Activated CD4-positive, alpha-beta T cell treated with anti-CD3 and anti-CD28 coated beads for 24 hours (primary cell): Measurements from ENCODE around the gene SNORC.
A peak's percentile ranks its signal among the peaks of the same experiment; 100 is the strongest.

Experiments
- DNase-seq, 2 donors: peaks; one replicate each; pipeline ENCODE4 v3.0.0-alpha.2; 2020; ENCODE audit warnings: low read depth in 2 of 2

Gene SNORC

DNA sequence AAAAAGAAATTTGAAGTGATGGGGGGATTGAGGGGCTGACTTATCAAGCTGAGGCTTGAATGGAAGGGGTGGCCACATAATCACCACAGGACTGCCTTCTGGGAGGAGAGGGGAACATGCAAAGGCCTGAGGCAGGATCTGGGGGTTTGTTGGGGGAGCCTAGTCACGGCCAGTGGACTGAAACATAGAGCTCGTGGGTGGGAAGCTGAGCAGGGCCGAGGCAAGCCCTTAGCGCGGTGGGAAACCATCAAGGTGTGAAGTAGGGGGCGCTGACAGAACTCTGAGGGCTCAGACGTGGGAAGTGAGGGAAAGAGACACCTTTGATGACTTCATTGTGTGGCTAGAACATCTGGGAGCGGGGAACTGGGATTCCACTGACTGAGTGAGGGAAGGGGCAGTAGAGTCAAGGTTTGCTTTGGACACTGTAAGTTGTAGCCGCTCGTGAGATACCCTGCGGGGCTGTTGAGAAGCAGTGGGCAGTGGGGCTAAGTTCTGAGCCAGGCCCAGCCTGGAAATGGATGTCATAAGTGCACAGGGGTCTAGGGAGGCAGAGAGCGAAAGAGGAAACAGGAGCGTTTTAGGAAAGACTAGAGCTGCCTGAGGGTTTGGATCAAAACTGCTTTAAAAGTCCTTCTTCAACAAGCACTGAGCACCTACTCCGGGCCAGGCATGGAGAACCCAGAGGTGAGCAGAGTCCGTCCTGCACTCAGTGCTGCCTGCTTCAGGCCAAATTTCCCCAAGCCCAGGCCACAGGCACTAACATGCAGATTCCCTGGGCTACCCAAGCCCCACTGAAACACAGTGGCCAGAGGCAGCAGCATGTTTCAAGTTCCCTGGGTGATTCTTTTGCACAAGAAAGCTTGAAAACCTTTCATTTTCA lies 686 bp upstream of the SNORC start:
- no peak for DNase-seq

- no peak for DNase-seq
These were observed 805 bp downstream of the SNORC start for GRCh38 chr2:232870766-232871371.

- DNase-seq, result no peak
These were observed 1.4 kb downstream of the SNORC start for GRCh38 chr2:232871418-232871834.

GRCh38 chr2:232871835-232872736 lies 2.0 kb downstream of the SNORC start:
- DNase-seq, result no peak

GRCh38 chr2:232872826-232873225 lies 2.8 kb downstream of the SNORC start:
- no peak for DNase-seq

DNA sequence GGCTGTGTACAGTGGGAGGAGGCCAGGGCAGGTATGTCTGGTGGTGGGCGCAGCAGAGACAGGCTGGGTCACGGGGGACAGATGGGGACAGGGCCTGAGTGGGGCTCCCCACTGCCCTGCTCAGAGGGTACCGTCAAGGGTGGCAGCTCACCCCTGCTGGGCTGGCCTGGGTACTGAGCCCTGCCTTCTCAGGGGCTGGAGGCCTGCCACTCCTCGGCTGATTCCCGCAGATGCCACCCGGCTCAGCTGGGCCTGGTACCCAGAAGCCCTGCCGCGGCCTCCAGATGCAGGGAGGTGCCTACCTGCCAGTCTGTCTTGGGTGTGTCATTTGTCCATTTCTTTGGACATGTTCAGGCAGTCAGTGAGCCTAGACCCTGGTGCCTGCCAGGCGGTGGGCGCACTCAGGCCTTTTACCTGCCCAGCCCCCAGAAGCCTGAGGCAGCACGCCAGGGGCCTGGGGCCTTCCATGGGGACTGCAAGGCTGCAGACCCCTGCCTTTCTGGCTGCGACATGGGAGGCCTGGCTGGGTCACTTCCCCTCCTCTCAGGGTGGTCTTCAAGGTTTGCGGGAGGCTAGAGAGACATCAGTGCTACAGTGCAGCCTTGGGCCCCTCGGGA lies 3.3 kb downstream of the SNORC start:
- DNase-seq, result no peak

GRCh38 chr2:232873909-232874641 lies 4.0 kb downstream of the SNORC start:
- no peak for DNase-seq

DNA sequence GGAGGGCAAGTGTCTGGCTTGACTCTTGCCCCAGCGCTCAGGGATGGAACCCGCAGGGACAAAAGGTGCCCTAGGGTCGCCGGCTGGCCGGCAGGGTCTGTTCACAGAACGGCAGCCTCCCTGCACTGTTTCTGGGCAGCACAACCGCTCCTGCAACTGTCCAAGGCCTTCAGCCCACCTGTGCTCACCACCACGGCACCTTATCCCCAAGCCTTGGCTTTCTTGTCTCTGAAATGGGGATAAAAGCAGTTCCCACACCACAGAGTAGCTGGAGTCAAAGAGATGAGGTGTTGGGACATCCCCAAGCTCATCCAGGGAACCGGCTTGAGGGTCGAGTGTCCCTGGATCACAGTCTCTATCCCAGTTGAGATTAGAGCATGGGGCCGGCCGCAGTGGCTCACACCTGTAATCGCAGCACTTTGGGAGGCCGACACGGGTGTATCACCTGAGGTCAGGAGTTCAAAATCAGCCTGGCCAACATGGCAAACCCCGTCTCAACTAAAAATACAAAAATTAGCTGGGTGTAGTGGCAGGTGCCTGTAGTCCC lies 4.7 kb downstream of the SNORC start:
- no peak for DNase-seq

GRCh38 chr2:232875256-232876121 lies 5.4 kb downstream of the SNORC start:
- no peak for DNase-seq

- peak in 1 of 2 donors; percentile 31 for DNase-seq
These were observed 6.3 kb downstream of the SNORC start for GRCh38 chr2:232876161-232876977.

GRCh38 chr2:232876978-232877441 lies 6.9 kb downstream of the SNORC start:
- DNase-seq, result no peak

- no peak for DNase-seq
These were observed 8.0 kb downstream of the SNORC start for GRCh38 chr2:232877940-232878511.

- no peak for DNase-seq
These were observed 9.0 kb downstream of the SNORC start for GRCh38 chr2:232878855-232879617.

GRCh38 chr2:232879618-232880494 lies 9.8 kb downstream of the SNORC start:
- DNase-seq, result no peak

GRCh38 chr2:232880764-232881351 lies 10.8 kb downstream of the SNORC start:
- DNase-seq, result no peak

- no peak for DNase-seq
These were observed 12.0 kb downstream of the SNORC start for GRCh38 chr2:232882085-232882484.
